Measurements from ENCODE around the gene GPR137C.

DNA sequence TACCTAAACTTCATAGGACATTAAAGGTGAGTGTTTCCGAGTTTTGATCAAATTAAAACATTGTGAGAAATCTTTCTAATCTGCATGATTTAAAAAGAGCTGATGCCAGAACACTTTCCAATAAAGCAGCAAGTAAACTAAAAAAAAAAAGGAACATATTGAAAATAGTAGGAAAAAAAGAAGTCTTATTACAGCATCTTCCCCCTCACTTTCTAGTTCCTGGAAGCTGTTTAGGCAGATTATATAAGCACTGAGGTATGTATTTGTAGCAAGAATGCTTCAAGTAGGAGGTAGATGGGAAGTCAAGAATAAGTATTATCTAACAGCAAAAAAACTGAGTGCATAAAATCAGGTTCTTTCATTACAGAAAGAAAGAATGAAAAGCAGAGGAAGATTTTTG lies 96.9 kb downstream of the GPR137C start:
- TF ChIP-seq SIN3A (IDR thresholded peaks at IDR 0.05; ENCODE audit: borderline replicate concordance, low read depth, low read length), result no peak
- no peak for TF ChIP-seq TAF1 (IDR thresholded peaks at IDR 0.05; ENCODE audit: borderline replicate concordance, low read depth, low read length)
- TF ChIP-seq, protein P1, sequence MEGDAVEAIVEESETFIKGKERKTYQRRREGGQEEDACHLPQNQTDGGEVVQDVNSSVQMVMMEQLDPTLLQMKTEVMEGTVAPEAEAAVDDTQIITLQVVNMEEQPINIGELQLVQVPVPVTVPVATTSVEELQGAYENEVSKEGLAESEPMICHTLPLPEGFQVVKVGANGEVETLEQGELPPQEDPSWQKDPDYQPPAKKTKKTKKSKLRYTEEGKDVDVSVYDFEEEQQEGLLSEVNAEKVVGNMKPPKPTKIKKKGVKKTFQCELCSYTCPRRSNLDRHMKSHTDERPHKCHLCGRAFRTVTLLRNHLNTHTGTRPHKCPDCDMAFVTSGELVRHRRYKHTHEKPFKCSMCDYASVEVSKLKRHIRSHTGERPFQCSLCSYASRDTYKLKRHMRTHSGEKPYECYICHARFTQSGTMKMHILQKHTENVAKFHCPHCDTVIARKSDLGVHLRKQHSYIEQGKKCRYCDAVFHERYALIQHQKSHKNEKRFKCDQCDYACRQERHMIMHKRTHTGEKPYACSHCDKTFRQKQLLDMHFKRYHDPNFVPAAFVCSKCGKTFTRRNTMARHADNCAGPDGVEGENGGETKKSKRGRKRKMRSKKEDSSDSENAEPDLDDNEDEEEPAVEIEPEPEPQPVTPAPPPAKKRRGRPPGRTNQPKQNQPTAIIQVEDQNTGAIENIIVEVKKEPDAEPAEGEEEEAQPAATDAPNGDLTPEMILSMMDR (IDR thresholded peaks at IDR 0.05), result no peak

All from SK-N-SH (cell line).